Spleen (tissue), 7 donors: Measurements from ENCODE around the gene CHD9.

Experiments
- CTCF ChIP-seq, 11 experiments: fragments of 200-600 bp in 7 of 11; fragments of 450-650 bp in 4 of 11; sonication (generic) in 4 of 11; IDR thresholded peaks in 8 of 11; conservative IDR thresholded peaks in 3 of 11; 1 replicate in 7 of 11; 2 replicates in 4 of 11; pipeline versions ENCODE4 v1.4.0 to v1.8.0; 2016 to 2021; ENCODE audit warnings: antibody characterized with exemption in 11 of 11, inconsistent platforms in 4 of 11, mild to moderate bottlenecking in 1 of 11
- POLR2A ChIP-seq, 3 donors: fragments of 450-650 bp; IDR thresholded peaks; one replicate each; pipeline ENCODE4 v1.5.1; 2017; ENCODE audit warnings: antibody characterized with exemption in 3 of 3, mild to moderate bottlenecking in 1 of 3
- donor health status: DM: no; HTN: no; CAD: no; lungs with moderate emphysema.
- donor health status: DM: no; HTN: no; CAD: no.
- donor health status: DM: no; HTN: no; CAD: no.

GRCh38 chr16:53172517-53172916 is 117.7 kb downstream of the CHD9 start:
- TF ChIP-seq CTCF (IDR thresholded peaks at IDR 0.05 in 8 of 11, conservative IDR thresholded peaks at IDR 0.05 in 3 of 11) (no peak), POLR2A (IDR thresholded peaks at IDR 0.05) (no peak)
